CD4-positive, alpha-beta memory T cell (primary cell): ENCODE results near the gene GLA. TPM values are rescaled to one million over a fixed set of nuclear protein-coding genes. Genes with fewer than 3 reads are reported as not detected.
A peak's percentile ranks its signal among the peaks of the same experiment; 100 is the strongest.

Experiments used
- CTCF ChIA-PET: fragments of 350-600 bp; sonication (Branson Sonifier 250); formaldehyde crosslinking; loops from one replicate; lab custom pipeline; 2021; ENCODE audit warnings: inconsistent platforms; ENCODE audit not compliant: partially characterized antibody; lab: Charles Lee
- POLR2A ChIA-PET: fragments of 350-600 bp; sonication (Branson Sonifier 250); formaldehyde crosslinking; loops from one replicate; lab custom pipeline; 2021; ENCODE audit not compliant: partially characterized antibody; lab: Charles Lee
- DNase-seq, 5 donors: peaks; one replicate each; pipeline versions ENCODE4 v3.0.0 to v3.0.0-alpha.2; 2020 to 2022; ENCODE audit warnings: mixed read lengths in 1 of 5
- H3K27ac ChIP-seq: one replicate; pipeline ENCODE4 v1.7.0; 2013; ENCODE audit warnings: low read depth, low read length
- H3K27me3 ChIP-seq: 2 replicates; pipeline ENCODE4 v1.7.0; 2013; ENCODE audit warnings: mild to moderate bottlenecking, low read length, moderate library complexity; ENCODE audit not compliant: insufficient read depth
- H3K36me3 ChIP-seq: 2 replicates; pipeline ENCODE4 v1.7.0; 2013; ENCODE audit warnings: mild to moderate bottlenecking, low read length, moderate library complexity; ENCODE audit not compliant: insufficient read depth
- H3K4me1 ChIP-seq: 2 replicates; pipeline ENCODE4 v1.7.0; 2013; ENCODE audit warnings: mild to moderate bottlenecking, low read length, moderate library complexity; ENCODE audit not compliant: insufficient read depth
- H3K4me3 ChIP-seq, 2 donors: one replicate each; pipeline ENCODE4 v1.7.0; 2013; ENCODE audit warnings: low read length in 2 of 2, mild to moderate bottlenecking in 1 of 2
- H3K9me3 ChIP-seq, 2 donors: one replicate each; pipeline ENCODE4 v1.7.0; 2013; ENCODE audit warnings: low read length in 2 of 2, control low read depth in 1 of 2; ENCODE audit not compliant: control insufficient read depth in 1 of 2
- H3K27ac Mint-ChIP-seq, 7 donors: one replicate each; pipeline ENCODE4 v1.8.0; 2020 to 2021; ENCODE audit warnings: mixed read lengths in 7 of 7, mild to moderate bottlenecking in 6 of 7, inconsistent platforms in 3 of 7, moderate library complexity in 3 of 7
- H3K27me3 Mint-ChIP-seq, 2 donors: one replicate each; pipeline ENCODE4 v1.8.0; 2020 to 2021; ENCODE audit warnings: mixed read lengths in 2 of 2
- H3K36me3 Mint-ChIP-seq, 2 donors: one replicate each; pipeline ENCODE4 v1.8.0; 2020 to 2021; ENCODE audit warnings: mixed read lengths in 2 of 2, inconsistent platforms in 1 of 2, mild to moderate bottlenecking in 1 of 2
- H3K4me1 Mint-ChIP-seq, 4 donors: one replicate each; pipeline ENCODE4 v1.8.0; 2020 to 2021; ENCODE audit warnings: mixed read lengths in 4 of 4, mild to moderate bottlenecking in 1 of 4
- H3K4me3 Mint-ChIP-seq, 8 donors: one replicate each; pipeline ENCODE4 v1.8.0; 2020 to 2021; ENCODE audit warnings: mixed read lengths in 8 of 8, mild to moderate bottlenecking in 7 of 8, moderate library complexity in 6 of 8, inconsistent platforms in 3 of 8
- H3K9me3 Mint-ChIP-seq, 8 donors: one replicate each; pipeline ENCODE4 v1.8.0; 2020 to 2021; ENCODE audit warnings: mixed read lengths in 8 of 8, mild to moderate bottlenecking in 5 of 8, inconsistent platforms in 3 of 8, moderate library complexity in 1 of 8
- intact Hi-C: fragments of 100-400 bp; cut with micrococcal nuclease; formaldehyde crosslinking; loops from one replicate; pipeline ENCODE4 v1.15.1; 2023
- polyA plus RNA-seq, 2 donors: library from polyadenylated mRNA; unstranded; fragments of 300-500 nt; fragmentation: Illumina TruSeq; gene quantifications; one replicate each; pipeline ENCODE4 v1.2.3, GENCODE V29; 2021
- total RNA-seq, 2 experiments: library from RNA; stranded (reverse); gene quantifications; one replicate each; pipeline ENCODE4 v1.2.3, GENCODE V29; 2021

The GLA gene
- total and polyA plus RNA-seq, 4 experiments from 2014 or later = 9.6 to 16.1 (median 13.1) TPM

- CTCF ChIA-PET = interaction anchor here (0.7 kb wide), 1 partner anchor 11 kb away, joined by 3 read pairs; no protein-coding TSS in a partner anchor
- no peak overlapping the region for H3K27ac ChIP-seq
Measured at GRCh38 chrX:101360390-101360789, 47.3 kb downstream of the GLA start.

GRCh38 chrX:101359966-101360365 is 47.8 kb downstream of the GLA start:
- no peak for DNase-seq
- Mint-ChIP-seq H3K4me3 (no peak overlapping the region), H3K27me3 (peaks cover 0 to 2% of the 10 kb centered on the region in 2 donors), H3K9me3 (no peaks in the 10 kb centered on the region), H3K4me1 (peaks cover 0 to 2% (median under 1%) of the 10 kb centered on the region in 4 donors), H3K27ac (no peak overlapping the region), H3K36me3 (no peaks in the 10 kb centered on the region)
- no peaks in the 10 kb centered on the region for H3K27me3 ChIP-seq
- no peak overlapping the region for H3K4me3 ChIP-seq
- no peaks in the 10 kb centered on the region for H3K4me1 ChIP-seq
- no peak overlapping the region for H3K27ac ChIP-seq
- POLR2A ChIA-PET = no interaction called here
- CTCF ChIA-PET = interaction anchor here (0.7 kb wide), 1 partner anchor 11 kb away, joined by 3 read pairs; no protein-coding TSS in a partner anchor
- no peaks in the 10 kb centered on the region for H3K9me3 ChIP-seq
- no peaks in the 10 kb centered on the region for H3K36me3 ChIP-seq
- intact Hi-C loops = no loop called here

More at GRCh38 chrX:101360390-101360789, 47.3 kb downstream of the GLA start:
- Histone ChIP-seq H3K27me3 (no peaks in the 10 kb centered on the region), H3K4me1 (no peaks in the 10 kb centered on the region), H3K36me3 (no peaks in the 10 kb centered on the region), H3K4me3 (no peak overlapping the region), H3K9me3 (no peaks in the 10 kb centered on the region)
- intact Hi-C loops = no loop called here
- Mint-ChIP-seq H3K27ac (no peak overlapping the region), H3K27me3 (peaks cover 0 to 2% of the 10 kb centered on the region in 2 donors), H3K9me3 (no peaks in the 10 kb centered on the region), H3K36me3 (no peaks in the 10 kb centered on the region), H3K4me1 (peaks cover 0 to 2% (median under 1%) of the 10 kb centered on the region in 4 donors), H3K4me3 (no peak overlapping the region)
- POLR2A ChIA-PET = no interaction called here
- DNase-seq = no peak

- Mint-ChIP-seq H3K4me1 (peaks cover 0 to 2% (median under 1%) of the 10 kb centered on the region in 4 donors), H3K27me3 (no peaks in the 10 kb centered on the region), H3K36me3 (no peaks in the 10 kb centered on the region), H3K4me3 (no peak overlapping the region), H3K9me3 (no peaks in the 10 kb centered on the region), H3K27ac (no peak overlapping the region)
- Histone ChIP-seq H3K4me1 (no peaks in the 10 kb centered on the region), H3K4me3 (no peak overlapping the region), H3K27ac (no peak overlapping the region), H3K36me3 (no peaks in the 10 kb centered on the region), H3K9me3 (no peaks in the 10 kb centered on the region), H3K27me3 (no peaks in the 10 kb centered on the region)
- ChIA-PET CTCF (no interaction called here), POLR2A (no interaction called here)
- intact Hi-C loops = no loop called here
- no peak for DNase-seq
Measured at GRCh38 chrX:101357166-101357795, 50.4 kb downstream of the GLA start.

GRCh38 chrX:101349193-101349562 is 58.5 kb downstream of the GLA start:
- Histone ChIP-seq H3K4me3 (peak overlapping the region; percentile 69 to 74), H3K9me3 (no peaks in the 10 kb centered on the region), H3K36me3 (no peaks in the 10 kb centered on the region), H3K4me1 (peaks cover 19% of the 10 kb centered on the region), H3K27me3 (no peaks in the 10 kb centered on the region), H3K27ac (peak overlapping the region; percentile 72)
- Mint-ChIP-seq H3K4me1 (peaks cover 4 to 21% (median 11%) of the 10 kb centered on the region in 4 donors), H3K27me3 (no peaks in the 10 kb centered on the region), H3K9me3 (peaks cover 0 to 2% (median 0%) of the 10 kb centered on the region in 8 donors), H3K27ac (peak overlapping the region; percentile 85 to 97 (median 92)), H3K4me3 (peak overlapping the region; percentile 88 to 94 (median 91)), H3K36me3 (peaks cover 3 to 14% of the 10 kb centered on the region in 2 donors)
- DNase-seq = no peak
- POLR2A ChIA-PET = interaction anchor here (0.8 to 5.1 kb wide), 4 partner anchors 42 to 583 kb away, joined by 3 to 36 read pairs (median 6); partner anchors contain the start of genes GLA, RPL36A and ZMAT1
- CTCF ChIA-PET = interaction anchor here (0.7 to 2.0 kb wide), 4 partner anchors 9 to 46 kb away, joined by 3 to 12 read pairs (median 3); partner anchors contain the start of gene RPL36A
- intact Hi-C loops = loop anchor here (2.0 kb wide), 2 partner anchors 42 to 298 kb away; partner anchors contain the start of gene RPL36A

- H3K27me3 ChIP-seq = no peaks in the 10 kb centered on the region
- H3K36me3 Mint-ChIP-seq = peaks cover 3 to 14% of the 10 kb centered on the region in 2 donors
- intact Hi-C loops = loop anchor here (1.0 to 2.0 kb wide), 3 partner anchors 42 to 298 kb away; partner anchors contain the start of genes HNRNPH2 and RPL36A
- peaks cover 0 to 2% (median 0%) of the 10 kb centered on the region in 8 donors for H3K9me3 Mint-ChIP-seq
- peak within 1 kb of the TSS; percentile 85 to 97 (median 92) for H3K27ac Mint-ChIP-seq
- no peaks in the 10 kb centered on the region for H3K36me3 ChIP-seq
- no peaks in the 10 kb centered on the region for H3K9me3 ChIP-seq
- peaks cover 5 to 21% (median 11%) of the 10 kb centered on the region in 4 donors for H3K4me1 Mint-ChIP-seq
- H3K4me3 ChIP-seq = peak within 1 kb of the TSS; percentile 69 to 74
- peak within 1 kb of the TSS; percentile 72 for H3K27ac ChIP-seq
- H3K27me3 Mint-ChIP-seq = no peaks in the 10 kb centered on the region
- H3K4me1 ChIP-seq = peaks cover 19% of the 10 kb centered on the region
- H3K4me3 Mint-ChIP-seq = peak within 1 kb of the TSS; percentile 88 to 94 (median 91)
- CTCF ChIA-PET = interaction anchor here (0.6 to 2.0 kb wide), 4 partner anchors 12 to 46 kb away, joined by 3 to 12 read pairs (median 3); partner anchors contain the start of gene RPL36A
- POLR2A ChIA-PET = interaction anchor here (0.8 to 5.1 kb wide), 5 partner anchors 43 to 583 kb away, joined by 3 to 36 read pairs (median 5); partner anchors contain the start of genes GLA, RPL36A and ZMAT1
- peak; percentile 73 to 78 (median 74) for DNase-seq
Measured at GRCh38 chrX:101348452-101349192, 59.1 kb downstream of the GLA start, which contains the start of gene TIMM8A. TSS of gene TIMM8A (minus strand) at chrX:101348742. CDS start at chrX:101348664, 78 bp downstream.

- Histone ChIP-seq H3K36me3 (no peaks in the 10 kb centered on the region), H3K4me1 (peaks cover 19% of the 10 kb centered on the region), H3K27me3 (no peaks in the 10 kb centered on the region), H3K9me3 (no peaks in the 10 kb centered on the region), H3K27ac (peak overlapping the region; percentile 72), H3K4me3 (peak overlapping the region; percentile 69 to 74)
- ChIA-PET POLR2A (interaction anchor here (1.3 to 5.1 kb wide), 3 partner anchors 43 to 71 kb away, joined by 5 to 36 read pairs (median 8); partner anchors contain the start of genes GLA and RPL36A), CTCF (interaction anchor here (2.0 kb wide), 1 partner anchor 43 kb away, joined by 12 read pairs; the partner anchor contains the start of gene RPL36A)
- DNase-seq = peak in 2 of 5 donors; percentile 2 to 3
- Mint-ChIP-seq H3K4me3 (peak overlapping the region; percentile 88 to 94 (median 91)), H3K4me1 (peaks cover 5 to 21% (median 11%) of the 10 kb centered on the region in 4 donors), H3K36me3 (peaks cover 3 to 14% of the 10 kb centered on the region in 2 donors), H3K27me3 (no peaks in the 10 kb centered on the region), H3K9me3 (peaks cover 0 to 2% (median 0%) of the 10 kb centered on the region in 8 donors), H3K27ac (peak overlapping the region; percentile 85 to 97 (median 92))
- intact Hi-C loops = loop anchor here (1.0 to 2.0 kb wide), 3 partner anchors 43 to 297 kb away; partner anchors contain the start of genes HNRNPH2 and RPL36A
Measured at GRCh38 chrX:101347859-101348451, 59.8 kb downstream of the GLA start.
